BLaER1 treated with 17β-estradiol and CSF1 and Interleukin-3, amounts not matched to agents 10 nM and 100 nM (cell line): Measurements from ENCODE around the gene EFNA5.

Experiments used
- H3K27ac ChIP-seq, 11 experiments: shearing (Covaris generic); formaldehyde crosslinking; 2 replicates each; pipeline ENCODE4 v1.8.1; 2022
- H3K27me3 ChIP-seq, 11 experiments: shearing (Covaris generic); formaldehyde crosslinking; 2 replicates each; pipeline ENCODE4 v1.8.1; 2022
- H3K36me3 ChIP-seq, 11 experiments: shearing (Covaris generic); formaldehyde crosslinking; 2 replicates each; pipeline ENCODE4 v1.8.1; 2022
- H3K4me1 ChIP-seq, 10 experiments: shearing (Covaris generic); formaldehyde crosslinking; 2 replicates each; pipeline ENCODE4 v1.8.1; 2022
- H3K4me2 ChIP-seq, 11 experiments: shearing (Covaris generic); formaldehyde crosslinking; 2 replicates each; pipeline ENCODE4 v1.8.1; 2022
- H3K4me3 ChIP-seq, 10 experiments: shearing (Covaris generic); formaldehyde crosslinking; 2 replicates each; pipeline ENCODE4 v1.8.1; 2022
- H3K9ac ChIP-seq, 11 experiments: shearing (Covaris generic); formaldehyde crosslinking; 2 replicates each; pipeline ENCODE4 v1.8.1; 2022
- H3K9me3 ChIP-seq, 11 experiments: shearing (Covaris generic); formaldehyde crosslinking; replicated peaks in 1 of 11; 2 replicates each; pipeline ENCODE4 v1.8.1; 2022
- H4K20me1 ChIP-seq, 11 experiments: shearing (Covaris generic); formaldehyde crosslinking; 2 replicates each; pipeline ENCODE4 v1.8.1; 2022
- Cebpa-rat ChIP-seq, 11 experiments: shearing (Covaris generic); IDR thresholded peaks; 2 replicates each; pipeline ENCODE4 v1.8.1; 2022

The EFNA5 gene

DNA sequence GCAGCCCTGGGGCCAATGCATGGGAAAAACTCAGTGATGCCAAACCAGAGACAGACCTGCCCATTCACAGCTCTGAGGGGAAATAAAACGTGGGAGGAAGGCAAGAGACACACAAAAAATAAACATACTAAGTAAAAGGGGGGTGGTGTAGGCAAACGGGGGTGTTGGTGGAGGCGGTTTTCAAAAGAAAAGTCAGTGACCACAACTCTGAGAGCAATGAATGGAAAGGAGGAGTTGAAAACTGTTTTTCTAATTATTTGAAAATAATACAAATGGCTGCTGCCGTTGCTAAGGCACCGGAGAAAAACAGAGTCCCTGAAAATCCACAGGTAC, 293.5 kb downstream of the EFNA5 start:
- Histone ChIP-seq H3K4me3 (no peak overlapping the region), H3K9me3 (peaks cover 0 to 34% (median 11%) of the 10 kb centered on the region in 11 experiments; a peak in 11 of 22 replicates), H3K4me1 (peaks cover 11 to 39% (median 30%) of the 10 kb centered on the region in 10 experiments), H4K20me1 (no peaks in the 10 kb centered on the region), H3K27ac (no peak overlapping the region), H3K4me2 (no peak overlapping the region), H3K27me3 (no peaks in the 10 kb centered on the region), H3K36me3 (no peaks in the 10 kb centered on the region), H3K9ac (no peak overlapping the region)
- TF ChIP-seq Cebpa-rat (IDR thresholded peaks at IDR 0.05) = no peak

- Histone ChIP-seq H3K4me2 (no peak overlapping the region), H4K20me1 (no peaks in the 10 kb centered on the region), H3K27me3 (no peaks in the 10 kb centered on the region), H3K36me3 (no peaks in the 10 kb centered on the region), H3K4me3 (no peak overlapping the region), H3K9me3 (peaks cover 0 to 34% (median 11%) of the 10 kb centered on the region in 11 experiments; a peak in 11 of 22 replicates), H3K4me1 (peaks cover 11 to 37% (median 28%) of the 10 kb centered on the region in 10 experiments), H3K27ac (no peak overlapping the region), H3K9ac (no peak overlapping the region)
- TF ChIP-seq Cebpa-rat (IDR thresholded peaks at IDR 0.05) = no peak
Measured at GRCh38 chr5:107376546-107377276, 294.0 kb downstream of the EFNA5 start.

GRCh38 chr5:107373549-107374263, 297.0 kb downstream of the EFNA5 start:
- TF ChIP-seq Cebpa-rat (IDR thresholded peaks at IDR 0.05) = no peak
- Histone ChIP-seq H3K9ac (no peak overlapping the region), H3K36me3 (no peaks in the 10 kb centered on the region), H3K4me2 (peak overlapping the region; percentile 17 to 61 (median 50); a peak in 21 of 22 replicates), H4K20me1 (no peaks in the 10 kb centered on the region), H3K27me3 (no peaks in the 10 kb centered on the region), H3K9me3 (peaks cover 0 to 18% (median 5%) of the 10 kb centered on the region in 11 experiments; a peak in 9 of 22 replicates), H3K4me1 (peaks cover 11 to 32% (median 25%) of the 10 kb centered on the region in 10 experiments), H3K27ac (peak overlapping the region in 1 of 11 experiments; percentile 46; a peak in 1 of 22 replicates), H3K4me3 (no peak overlapping the region)

DNA sequence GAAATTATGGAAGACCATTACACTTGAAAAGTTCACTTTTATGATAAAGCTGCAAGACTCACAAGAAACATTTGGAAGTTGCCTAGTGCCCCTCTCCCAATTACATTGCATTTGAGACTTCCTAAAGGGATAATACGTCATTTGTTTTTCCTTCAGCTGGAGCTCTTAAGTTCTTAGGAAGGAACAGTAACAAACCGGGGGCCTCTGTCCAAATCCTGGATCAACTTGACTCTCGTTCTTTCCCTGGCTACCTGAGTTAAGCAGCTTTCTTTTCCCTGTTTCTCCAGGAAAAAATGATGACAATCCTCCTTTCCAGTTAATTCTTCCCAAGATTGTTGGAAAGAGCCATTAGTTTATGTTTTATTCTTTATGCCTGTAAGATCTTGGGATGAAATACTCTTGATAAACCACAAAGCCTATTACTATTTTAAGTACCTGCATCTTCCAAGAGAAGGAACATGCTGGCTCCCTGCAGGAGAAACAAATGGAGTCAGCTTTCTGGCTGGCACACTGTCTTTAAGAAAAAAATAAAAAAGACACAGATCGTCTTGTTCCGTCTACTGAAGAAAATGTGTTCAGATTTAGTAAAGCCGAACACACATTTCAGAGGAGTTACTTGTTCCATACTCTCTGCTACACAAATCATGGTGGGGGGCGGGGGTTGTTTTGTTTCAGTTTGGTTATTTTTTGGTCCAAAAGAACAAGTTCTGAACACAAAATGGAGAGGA, 297.9 kb downstream of the EFNA5 start:
- H3K27me3 ChIP-seq = no peaks in the 10 kb centered on the region
- H3K36me3 ChIP-seq = no peaks in the 10 kb centered on the region
- peaks cover 11 to 24% (median 18%) of the 10 kb centered on the region in 10 experiments for H3K4me1 ChIP-seq
- peak overlapping the region in 8 of 11 experiments; percentile 17 to 61 (median 52); a peak in 14 of 22 replicates for H3K4me2 ChIP-seq
- H4K20me1 ChIP-seq = no peaks in the 10 kb centered on the region
- H3K9ac ChIP-seq = no peak overlapping the region
- TF ChIP-seq Cebpa-rat (IDR thresholded peaks at IDR 0.05) = no peak
- H3K27ac ChIP-seq = no peak overlapping the region
- H3K9me3 ChIP-seq = peaks cover 0 to 10% (median 4%) of the 10 kb centered on the region in 11 experiments; a peak in 4 of 22 replicates
- H3K4me3 ChIP-seq = no peak overlapping the region

DNA sequence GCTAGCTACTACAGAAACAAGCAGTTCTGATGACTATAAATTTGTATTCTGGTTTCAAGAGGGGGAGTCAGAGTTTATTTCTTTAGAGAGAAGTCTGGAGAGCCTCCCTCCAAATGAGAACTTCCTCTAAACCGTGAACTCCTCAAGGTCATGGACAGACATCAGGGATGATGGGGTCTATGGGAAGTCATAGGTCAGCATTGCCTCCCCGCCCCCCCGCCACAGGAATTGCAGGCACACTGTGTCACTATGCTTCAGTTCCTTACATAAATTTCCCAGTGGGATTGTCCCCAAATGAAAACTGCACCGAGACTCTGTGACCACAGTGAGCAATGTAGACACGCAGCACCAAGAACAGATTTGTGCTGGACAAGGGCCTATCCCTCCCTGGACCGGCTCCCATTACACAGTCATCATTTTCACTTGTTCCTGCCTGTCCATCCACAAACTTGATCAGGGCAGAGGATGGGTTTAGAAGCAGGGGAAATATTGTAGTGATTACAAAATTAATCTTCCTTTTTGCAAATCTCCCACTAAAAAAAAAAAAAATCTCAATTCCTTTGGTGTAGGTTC, 300.3 kb downstream of the EFNA5 start:
- no peaks in the 10 kb centered on the region for H4K20me1 ChIP-seq
- no peak overlapping the region for H3K27ac ChIP-seq
- H3K4me3 ChIP-seq = no peak overlapping the region
- no peak for TF ChIP-seq Cebpa-rat (IDR thresholded peaks at IDR 0.05)
- no peaks in the 10 kb centered on the region for H3K27me3 ChIP-seq
- no peak overlapping the region for H3K4me2 ChIP-seq
- no peaks in the 10 kb centered on the region for H3K36me3 ChIP-seq
- H3K9ac ChIP-seq = no peak overlapping the region
- H3K4me1 ChIP-seq = peaks cover 19 to 29% (median 24%) of the 10 kb centered on the region in 10 experiments
- no peaks in the 10 kb centered on the region for H3K9me3 ChIP-seq

- H3K36me3 ChIP-seq = no peaks in the 10 kb centered on the region
- H3K9ac ChIP-seq = no peak overlapping the region
- no peaks in the 10 kb centered on the region for H4K20me1 ChIP-seq
- H3K4me1 ChIP-seq = peaks cover 28 to 36% (median 33%) of the 10 kb centered on the region in 10 experiments
- H3K4me2 ChIP-seq = no peak overlapping the region
- TF ChIP-seq Cebpa-rat (IDR thresholded peaks at IDR 0.05) = no peak
- no peaks in the 10 kb centered on the region for H3K9me3 ChIP-seq
- H3K27ac ChIP-seq = no peak overlapping the region
- no peaks in the 10 kb centered on the region for H3K27me3 ChIP-seq
- H3K4me3 ChIP-seq = no peak overlapping the region
Measured at GRCh38 chr5:107369622-107370021, 301.1 kb downstream of the EFNA5 start.

DNA sequence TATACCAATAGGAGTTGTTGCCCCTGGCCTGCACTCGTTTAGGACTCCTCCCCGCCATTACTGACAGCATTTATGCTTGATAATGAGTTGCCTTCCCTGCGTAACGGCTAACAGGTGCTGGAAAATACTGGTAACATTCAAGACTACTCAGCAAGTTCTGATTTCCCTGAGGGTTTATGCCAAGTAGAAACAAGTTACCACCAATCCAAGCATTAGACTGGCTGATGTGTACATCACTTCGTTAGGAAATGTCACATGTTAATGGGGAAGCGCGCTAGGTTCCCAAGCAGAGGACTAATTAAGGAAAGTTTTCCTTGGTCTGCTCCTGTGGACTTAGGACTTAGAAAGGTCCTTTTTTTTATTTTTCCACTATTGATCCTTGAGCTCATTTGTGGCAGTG, 302.1 kb downstream of the EFNA5 start:
- H3K4me2 ChIP-seq = no peak overlapping the region
- TF ChIP-seq Cebpa-rat (IDR thresholded peaks at IDR 0.05) = no peak

GRCh38 chr5:107367939-107368338, 302.8 kb downstream of the EFNA5 start:
- Histone ChIP-seq H3K4me2 (no peak overlapping the region), H3K4me3 (no peak overlapping the region), H3K4me1 (peaks cover 17 to 33% (median 19%) of the 10 kb centered on the region in 10 experiments), H3K27me3 (no peaks in the 10 kb centered on the region), H4K20me1 (no peaks in the 10 kb centered on the region), H3K27ac (no peak overlapping the region), H3K36me3 (no peaks in the 10 kb centered on the region), H3K9me3 (no peaks in the 10 kb centered on the region), H3K9ac (no peak overlapping the region)
- TF ChIP-seq Cebpa-rat (IDR thresholded peaks at IDR 0.05) = no peak

More for the DNA sequence above, 302.1 kb downstream of the EFNA5 start:
- H3K36me3 ChIP-seq = no peaks in the 10 kb centered on the region
- no peaks in the 10 kb centered on the region for H4K20me1 ChIP-seq
- H3K4me1 ChIP-seq = peaks cover 23 to 37% (median 26%) of the 10 kb centered on the region in 10 experiments
- H3K9me3 ChIP-seq = no peaks in the 10 kb centered on the region
- no peak overlapping the region for H3K4me3 ChIP-seq
- no peaks in the 10 kb centered on the region for H3K27me3 ChIP-seq
- no peak overlapping the region for H3K27ac ChIP-seq
- H3K9ac ChIP-seq = no peak overlapping the region

DNA sequence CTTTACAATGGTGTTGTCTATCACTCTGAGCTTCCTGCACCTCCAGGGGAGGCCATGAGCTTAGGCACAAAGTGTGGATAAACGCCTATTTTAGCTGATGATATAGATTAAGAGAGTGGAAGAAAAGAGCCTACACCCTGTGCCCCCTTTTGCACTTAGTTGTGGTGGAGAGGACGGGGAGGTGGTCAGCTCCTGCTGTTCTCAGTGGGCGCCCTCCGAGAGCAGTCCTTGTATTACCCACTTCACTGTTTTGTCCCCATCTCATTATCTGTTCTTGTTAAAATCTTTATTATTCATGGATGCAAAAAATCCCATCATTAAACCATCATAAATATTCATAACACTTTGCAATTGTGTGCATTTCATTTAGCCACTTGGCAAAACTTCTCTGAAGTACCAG, 303.3 kb downstream of the EFNA5 start:
- Histone ChIP-seq H3K4me1 (peaks cover 13 to 32% (median 17%) of the 10 kb centered on the region in 10 experiments), H3K27ac (no peak overlapping the region), H3K9ac (no peak overlapping the region), H3K4me3 (no peak overlapping the region), H3K9me3 (no peaks in the 10 kb centered on the region; a peak in 1 of 22 replicates), H4K20me1 (no peaks in the 10 kb centered on the region), H3K27me3 (no peaks in the 10 kb centered on the region), H3K36me3 (no peaks in the 10 kb centered on the region), H3K4me2 (no peak overlapping the region)
- no peak for TF ChIP-seq Cebpa-rat (IDR thresholded peaks at IDR 0.05)
